LNCAP (cell line): Measurements from ENCODE around the gene PLIN1.

Experiments used
- CTCF ChIP-seq: fragments of 450-650 bp; IDR thresholded peaks from 2 replicates; pipeline ENCODE4 v1.5.1; 2017; ENCODE audit warnings: mild to moderate bottlenecking

Gene PLIN1

GRCh38 chr15:89640245-89640644, 38.9 kb downstream of the PLIN1 start:
- no peak for TF ChIP-seq CTCF

- TF ChIP-seq CTCF: no peak
These were observed 45.6 kb downstream of the PLIN1 start for GRCh38 chr15:89633585-89633984.

GRCh38 chr15:89632563-89633430, 46.4 kb downstream of the PLIN1 start:
- TF ChIP-seq CTCF: no peak

GRCh38 chr15:89631902-89632264, 47.3 kb downstream of the PLIN1 start:
- no peak for TF ChIP-seq CTCF

- no peak for TF ChIP-seq CTCF
These were observed 47.9 kb downstream of the PLIN1 start for GRCh38 chr15:89630974-89631901.

GRCh38 chr15:89630260-89630659, 48.9 kb downstream of the PLIN1 start:
- TF ChIP-seq CTCF: no peak

- no peak for TF ChIP-seq CTCF
These were observed 49.3 kb downstream of the PLIN1 start for GRCh38 chr15:89629829-89630228.
